ENCODE measurements around the gene CCL14. TPM values are rescaled to one million over a fixed set of nuclear protein-coding genes. Genes with fewer than 3 reads are reported as not detected.
A peak's percentile ranks its signal among the peaks of the same experiment; 100 is the strongest.

Gene CCL14
- total and polyA plus RNA-seq, 2 of the 13 experiments (the other 11 are each of a cell fraction or from before 2014, with no cell fraction given) = 1.1 to 1.7 TPM

- TF ChIP-seq SRSF9 (IDR thresholded peaks at IDR 0.05; ENCODE audit: borderline replicate concordance, insufficient read depth, low read depth, low read length, poor library complexity, severe bottlenecking) (no peak), RORA (CRISPR knock-in tag; IDR thresholded peaks at IDR 0.05) (0 out of 2 replicates have a peak, but pooled peaks have one; percentile 29), DR1 (CRISPR knock-in tag; IDR thresholded peaks at IDR 0.05) (no peak), DBP (CRISPR knock-in tag; IDR thresholded peaks at IDR 0.05; ENCODE audit: not compliant biosample characterization) (no peak), SSRP1 (CRISPR knock-in tag; IDR thresholded peaks at IDR 0.05) (no peak; the same call in 1 of the 2 replicates), THRA (CRISPR knock-in tag; IDR thresholded peaks at IDR 0.05; ENCODE audit: borderline replicate concordance) (peak; percentile 4; the same call in 1 of the 2 replicates), RELA (CRISPR knock-in tag; IDR thresholded peaks at IDR 0.05) (no peak), CBFB (CRISPR knock-in tag; IDR thresholded peaks at IDR 0.05) (no peak)
- TF ChIP-seq, protein P1, sequence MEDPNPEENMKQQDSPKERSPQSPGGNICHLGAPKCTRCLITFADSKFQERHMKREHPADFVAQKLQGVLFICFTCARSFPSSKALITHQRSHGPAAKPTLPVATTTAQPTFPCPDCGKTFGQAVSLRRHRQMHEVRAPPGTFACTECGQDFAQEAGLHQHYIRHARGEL (CRISPR knock-in tag; IDR thresholded peaks at IDR 0.05) = no peak
Observed at GRCh38 chr17:36001110-36001771, 14.7 kb upstream of the CCL14 start, which contains the start of gene CCL15 (continued).
